B cell (primary cell): ENCODE data around the gene ACSL1. TPM values are rescaled to one million over a fixed set of nuclear protein-coding genes. Genes with fewer than 3 reads are reported as not detected.
A peak's percentile ranks its signal among the peaks of the same experiment; 100 is the strongest.

Experiments used
- ATAC-seq: fragments of 200-7000 bp; cut with Tn5 transposase; one replicate; pipeline ENCODE4 v1.10.0; 2021; ENCODE audit warnings: low read depth, mild to moderate bottlenecking, moderate number of reproducible peaks, moderate library complexity
- CTCF ChIA-PET: fragments of 350-600 bp; sonication (Branson Sonifier 250); formaldehyde crosslinking; loops from one replicate; lab custom pipeline; 2021; ENCODE audit warnings: antibody characterized with exemption, inconsistent platforms; lab: Charles Lee
- POLR2A ChIA-PET: fragments of 350-600 bp; sonication (Branson Sonifier 250); formaldehyde crosslinking; loops from one replicate; lab custom pipeline; 2021; ENCODE audit warnings: antibody characterized with exemption; lab: Charles Lee
- DNase-seq: peaks from one replicate; pipeline ENCODE4 v3.0.0; 2013
- H2AFZ ChIP-seq: 2 replicates; pipeline ENCODE4 v1.6.1; 2012; ENCODE audit warnings: mild to moderate bottlenecking, low read depth, low read length; ENCODE audit not compliant: insufficient read depth, poor library complexity, severe bottlenecking
- H3K27ac ChIP-seq, 2 donors: 1 replicate in 1 of 2; 2 replicates in 1 of 2; pipeline ENCODE4 v1.5.1; 2012 to 2013; ENCODE audit warnings: low read length in 2 of 2, mild to moderate bottlenecking in 2 of 2, moderate library complexity in 1 of 2
- H3K27me3 ChIP-seq, 4 experiments: fragments of 200-600 bp in 1 of 4; sonication (generic) in 1 of 4; replicated peaks in 1 of 4; 1 replicate in 2 of 4; 2 replicates in 2 of 4; pipeline versions ENCODE4 v1.6.1 to v1.7.0; 2013 to 2016; ENCODE audit warnings: low read length in 3 of 4, mild to moderate bottlenecking in 2 of 4, mixed read lengths in 1 of 4, moderate library complexity in 1 of 4; ENCODE audit not compliant: insufficient read depth in 4 of 4, control insufficient read depth in 3 of 4; ENCODE audit errors: control extremely low read depth in 1 of 4
- H3K36me3 ChIP-seq, 2 experiments: replicated peaks in 1 of 2; 1 replicate in 1 of 2; 2 replicates in 1 of 2; pipeline versions ENCODE4 v1.6.1 to v1.7.1; 2013; ENCODE audit warnings: low read length in 1 of 2; ENCODE audit not compliant: insufficient read depth in 2 of 2, control insufficient read depth in 1 of 2; ENCODE audit errors: control extremely low read depth in 1 of 2, extremely low read depth in 1 of 2
- H3K4me1 ChIP-seq, 2 donors: fragments of 200-600 bp in 1 of 2; sonication (generic) in 1 of 2; 1 replicate in 1 of 2; 2 replicates in 1 of 2; pipeline versions ENCODE4 v1.5.1 to v1.6.1; 2013 to 2017; ENCODE audit warnings: low read length in 2 of 2; ENCODE audit not compliant: control insufficient read depth in 2 of 2, insufficient read depth in 2 of 2
- H3K4me2 ChIP-seq: replicated peaks from 2 replicates; pipeline ENCODE3; 2012; ENCODE audit warnings: mild to moderate bottlenecking, low read depth, low read length; ENCODE audit not compliant: poor library complexity, severe bottlenecking
- H3K4me3 ChIP-seq, 5 experiments: fragments of 200-600 bp in 1 of 5; sonication (generic) in 1 of 5; 1 replicate in 3 of 5; 2 replicates in 2 of 5; pipeline versions ENCODE4 v1.5.1 to v1.7.0; 2011 to 2016; ENCODE audit warnings: low read length in 4 of 5, mild to moderate bottlenecking in 4 of 5, low read depth in 2 of 5, control low read depth in 1 of 5, moderate library complexity in 1 of 5; ENCODE audit not compliant: insufficient read depth in 1 of 5; ENCODE audit errors: control extremely low read depth in 1 of 5, extremely low read depth in 1 of 5
- H3K79me2 ChIP-seq: fragments of 200-600 bp; sonication (generic); one replicate; pipeline ENCODE4 v1.6.0; 2016; ENCODE audit warnings: low read length; ENCODE audit not compliant: control insufficient read depth, insufficient read depth
- H3K9ac ChIP-seq: fragments of 200-600 bp; sonication (generic); 2 replicates; pipeline ENCODE4 v1.6.1; 2017; ENCODE audit warnings: mild to moderate bottlenecking, low read length, moderate library complexity
- H3K9me3 ChIP-seq, 3 donors: one replicate each; pipeline versions ENCODE4 v1.6.1 to v1.7.1; 2013; ENCODE audit warnings: low read length in 2 of 3; ENCODE audit not compliant: control insufficient read depth in 2 of 3, insufficient read depth in 1 of 3; ENCODE audit errors: control extremely low read depth in 1 of 3
- H4K20me1 ChIP-seq: 2 replicates; pipeline ENCODE4 v1.6.0; 2012; ENCODE audit warnings: mild to moderate bottlenecking, low read length; ENCODE audit not compliant: insufficient read depth, control insufficient read depth, poor library complexity, severe bottlenecking
- H3K27ac Mint-ChIP-seq: one replicate; pipeline ENCODE4 v1.8.0; 2021; ENCODE audit warnings: mixed read lengths
- H3K27me3 Mint-ChIP-seq: one replicate; pipeline ENCODE4 v1.8.0; 2021; ENCODE audit warnings: mixed read lengths
- H3K4me1 Mint-ChIP-seq: one replicate; pipeline ENCODE4 v1.8.0; 2021; ENCODE audit warnings: mixed read lengths
- H3K4me3 Mint-ChIP-seq: one replicate; pipeline ENCODE4 v1.8.0; 2021; ENCODE audit warnings: mixed read lengths
- H3K9me3 Mint-ChIP-seq: one replicate; pipeline ENCODE4 v1.8.0; 2022; ENCODE audit warnings: mixed read lengths; ENCODE audit not compliant: insufficient read depth
- EZH2 ChIP-seq: IDR thresholded peaks from 2 replicates; pipeline ENCODE4 v1.6.1; 2012; ENCODE audit warnings: borderline replicate concordance, low read depth, mild to moderate bottlenecking, moderate library complexity, low read length; ENCODE audit not compliant: insufficient read depth, poor library complexity, severe bottlenecking
- WGBS: methylation state at CpG from one replicate; pipeline ENCODE4 v1.1.5; 2013; ENCODE audit warnings: missing lambda C conversion rate; ENCODE audit not compliant: insufficient coverage; 5-methylcytosine and 5-hydroxymethylcytosine counted together
- intact Hi-C: fragments of 100-400 bp; cut with micrococcal nuclease; formaldehyde crosslinking; loops from one replicate; pipeline ENCODE4 v1.10.0; 2022
- polyA plus RNA-seq: library from polyadenylated mRNA; depleted of rRNA; stranded (reverse); fragments of >200 nt; gene quantifications from 2 replicates; pipeline ENCODE4 v1.2.3, GENCODE V29; 2012
- total RNA-seq, 2 donors: library from RNA; stranded (reverse); fragments of 120-200 nt in 1 of 2; gene quantifications; 1 replicate in 1 of 2; 2 replicates in 1 of 2; pipeline versions ENCODE4 v1.2.3 to v1.2.4, GENCODE V29; 2013 to 2022
- TF ChIP-seq, protein P1 (sequence below): fragments of 200-600 bp; IDR thresholded peaks from one replicate; pipeline ENCODE4 v1.8.0; 2022; ENCODE audit warnings: antibody characterized with exemption, mild to moderate bottlenecking

Gene ACSL1
- total and polyA plus RNA-seq, 2 donors (not counting 1 experiment from before 2014, with no cell fraction given) = 6.6 to 31.8 TPM

DNA sequence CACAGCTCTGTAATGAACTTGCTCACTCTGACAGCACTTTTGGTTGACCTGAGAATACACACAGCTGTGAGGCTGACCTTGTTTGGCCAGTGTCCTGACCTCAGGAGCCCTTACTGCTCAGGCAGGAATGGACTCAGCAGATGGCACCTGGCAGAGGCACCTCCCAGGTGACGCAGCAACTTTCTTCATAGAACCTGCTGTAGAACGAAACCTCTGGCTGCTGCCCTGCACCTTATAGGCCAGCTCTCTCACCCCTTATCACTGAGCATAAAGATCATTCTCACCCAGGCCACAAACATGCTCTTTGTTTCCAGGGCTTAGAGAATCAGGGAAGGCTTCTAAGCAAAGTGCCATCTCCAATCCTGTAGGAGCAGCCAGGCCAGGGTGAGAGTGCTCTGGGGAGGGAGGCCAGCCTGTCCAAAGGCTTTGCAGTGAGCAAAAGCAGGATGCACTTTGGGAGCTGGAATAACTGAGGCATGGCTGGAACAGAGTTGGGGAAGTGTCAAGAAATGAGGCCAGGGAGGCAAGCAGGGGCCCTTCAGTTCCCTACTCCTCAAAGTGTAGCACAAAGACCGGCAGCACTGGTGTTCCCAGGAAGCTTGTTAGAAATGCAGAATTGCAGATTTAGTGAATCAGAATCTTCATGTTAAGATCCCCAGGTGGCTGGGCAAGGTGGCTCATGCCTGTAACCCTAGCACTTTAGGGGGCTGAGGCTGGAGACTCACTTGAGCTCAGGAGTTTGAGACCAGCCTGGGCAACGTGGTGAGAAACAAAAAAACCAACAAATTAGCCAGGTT lies 78.5 kb downstream of the ACSL1 start:
- Mint-ChIP-seq H3K9me3 (no peaks in the 10 kb centered on the region), H3K27me3 (no peaks in the 10 kb centered on the region), H3K4me1 (peaks cover 11% of the 10 kb centered on the region), H3K27ac (peak overlapping the region; percentile 20), H3K4me3 (no peak overlapping the region)
- no peaks in the 10 kb centered on the region for H3K27me3 ChIP-seq
- TF ChIP-seq, protein P1, sequence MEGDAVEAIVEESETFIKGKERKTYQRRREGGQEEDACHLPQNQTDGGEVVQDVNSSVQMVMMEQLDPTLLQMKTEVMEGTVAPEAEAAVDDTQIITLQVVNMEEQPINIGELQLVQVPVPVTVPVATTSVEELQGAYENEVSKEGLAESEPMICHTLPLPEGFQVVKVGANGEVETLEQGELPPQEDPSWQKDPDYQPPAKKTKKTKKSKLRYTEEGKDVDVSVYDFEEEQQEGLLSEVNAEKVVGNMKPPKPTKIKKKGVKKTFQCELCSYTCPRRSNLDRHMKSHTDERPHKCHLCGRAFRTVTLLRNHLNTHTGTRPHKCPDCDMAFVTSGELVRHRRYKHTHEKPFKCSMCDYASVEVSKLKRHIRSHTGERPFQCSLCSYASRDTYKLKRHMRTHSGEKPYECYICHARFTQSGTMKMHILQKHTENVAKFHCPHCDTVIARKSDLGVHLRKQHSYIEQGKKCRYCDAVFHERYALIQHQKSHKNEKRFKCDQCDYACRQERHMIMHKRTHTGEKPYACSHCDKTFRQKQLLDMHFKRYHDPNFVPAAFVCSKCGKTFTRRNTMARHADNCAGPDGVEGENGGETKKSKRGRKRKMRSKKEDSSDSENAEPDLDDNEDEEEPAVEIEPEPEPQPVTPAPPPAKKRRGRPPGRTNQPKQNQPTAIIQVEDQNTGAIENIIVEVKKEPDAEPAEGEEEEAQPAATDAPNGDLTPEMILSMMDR = no peak
- no peak for TF ChIP-seq EZH2
- ATAC-seq = no peak
- WGBS = 89% methylated on average over 4 of the region's 4 CpGs
- CTCF ChIA-PET = interaction anchor here (1.4 to 3.3 kb wide), 7 partner anchors 54 to 387 kb away, joined by 3 to 54 read pairs (median 16); no protein-coding TSS in a partner anchor
- intact Hi-C loops = loop anchor here (5.0 to 10.0 kb wide), 4 partner anchors 80 to 1288 kb away; partner anchors contain the start of gene ACSL1
- H3K36me3 ChIP-seq = no peaks in the 10 kb centered on the region
- DNase-seq = no peak
- H3K4me1 ChIP-seq = peaks cover 8 to 12% of the 10 kb centered on the region in 2 donors
- no peaks in the 10 kb centered on the region for H3K9me3 ChIP-seq
- no peak overlapping the region for H3K27ac ChIP-seq
- POLR2A ChIA-PET = no interaction called here
- no peak overlapping the region for H3K4me2 ChIP-seq
- H3K79me2 ChIP-seq = no peaks in the 10 kb centered on the region
- no peak overlapping the region for H3K9ac ChIP-seq
- H4K20me1 ChIP-seq = no peaks in the 10 kb centered on the region
- no peak overlapping the region for H3K4me3 ChIP-seq
- no peak overlapping the region for H2AFZ ChIP-seq
